Astrocyte of the hippocampus (primary cell): ENCODE data around the gene ADIPOQ.
"Not testable (repeated sequence)": the region's sequence is repeated elsewhere in the genome, so short reads cannot be mapped to it uniquely, and the experiment has no call there.

ENCODE experiments used
- DNase-seq: peaks from one replicate; pipeline ENCODE4 v3.0.0; 2011; ENCODE audit warnings: low read depth, low spot score

The ADIPOQ gene

DNA sequence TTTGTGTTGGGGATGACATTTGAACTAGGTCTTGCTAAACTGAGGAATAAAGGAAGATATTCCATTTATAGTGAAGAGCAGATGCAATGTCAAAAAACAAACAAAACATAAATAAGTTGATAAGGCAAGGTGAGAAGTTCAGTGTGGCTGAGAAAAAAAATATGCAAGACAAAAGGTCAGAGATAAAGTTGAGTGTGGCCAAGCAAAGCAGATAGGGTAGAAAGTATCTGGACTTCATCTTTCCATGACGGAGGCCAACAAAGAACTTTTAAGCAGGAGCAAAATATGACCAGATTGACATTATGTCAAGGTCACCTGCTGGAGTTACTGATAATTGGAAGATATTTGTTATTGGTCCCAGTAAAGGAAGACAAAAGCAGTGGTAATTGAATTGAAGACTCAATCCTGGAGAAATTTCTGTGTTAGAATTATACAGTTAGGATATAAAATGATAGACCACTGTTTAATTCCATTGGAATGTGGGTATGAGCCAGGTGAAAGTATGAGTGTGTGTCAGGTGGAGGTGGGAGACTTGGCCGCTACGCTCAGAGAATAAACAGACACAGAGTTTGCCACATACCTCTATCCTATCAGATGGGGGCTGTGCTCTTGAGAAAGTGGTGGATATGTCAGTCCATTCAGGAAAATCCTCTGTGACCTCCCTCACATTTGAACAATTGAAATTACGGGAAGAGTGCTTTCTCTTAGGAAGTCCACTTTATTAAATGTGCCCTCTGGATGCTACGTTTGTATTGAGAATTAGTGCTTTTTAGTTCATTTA is 28.1 kb downstream of the ADIPOQ start:
- DNase-seq: no peak

DNA sequence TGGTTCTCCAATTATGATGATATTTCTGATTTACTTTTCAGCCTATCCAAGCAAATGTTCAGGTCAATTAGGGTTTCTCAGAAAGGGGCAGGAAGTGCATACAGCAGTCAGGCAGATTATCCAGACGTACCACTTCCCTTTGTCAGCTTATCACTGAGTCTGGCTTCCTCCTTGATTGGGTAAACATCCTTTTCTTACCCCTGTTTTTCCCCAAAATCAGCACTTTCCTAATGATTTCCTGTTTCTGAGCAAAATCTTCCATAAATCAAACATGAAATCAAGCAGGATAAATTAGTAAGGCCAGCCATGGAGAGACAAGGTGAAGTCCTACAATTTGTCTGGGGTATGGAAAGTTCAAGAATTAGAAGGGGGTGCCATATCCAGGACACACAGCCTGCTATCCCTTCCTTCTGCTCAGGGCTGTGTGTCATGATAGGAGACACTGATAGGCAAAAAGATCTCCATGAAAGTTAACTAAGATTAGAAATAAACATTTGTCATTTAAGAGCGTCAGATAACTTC is 29.0 kb downstream of the ADIPOQ start:
- DNase-seq: no peak

DNA sequence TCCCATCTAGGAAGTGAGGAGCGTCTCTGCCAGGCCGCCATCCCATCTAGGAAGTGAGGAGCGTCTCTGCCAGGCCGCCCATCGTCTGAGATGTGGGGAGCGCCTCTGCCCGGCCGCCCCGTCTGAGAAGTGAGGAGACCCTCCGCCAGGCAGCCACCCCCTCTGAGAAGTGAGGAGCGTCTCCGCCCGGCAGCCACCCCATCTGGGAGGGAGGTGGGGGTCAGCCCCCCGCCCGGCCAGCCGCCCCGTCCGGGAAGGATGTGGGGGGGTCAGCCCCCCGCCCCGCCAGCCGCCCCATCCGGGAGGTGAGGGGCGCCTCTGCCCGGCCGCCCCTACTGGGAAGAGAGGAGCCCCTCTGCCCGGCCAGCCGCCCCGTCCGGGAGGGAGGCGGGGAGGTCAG is 31.3 kb downstream of the ADIPOQ start:
- DNase-seq: not testable (repeated sequence)

DNA sequence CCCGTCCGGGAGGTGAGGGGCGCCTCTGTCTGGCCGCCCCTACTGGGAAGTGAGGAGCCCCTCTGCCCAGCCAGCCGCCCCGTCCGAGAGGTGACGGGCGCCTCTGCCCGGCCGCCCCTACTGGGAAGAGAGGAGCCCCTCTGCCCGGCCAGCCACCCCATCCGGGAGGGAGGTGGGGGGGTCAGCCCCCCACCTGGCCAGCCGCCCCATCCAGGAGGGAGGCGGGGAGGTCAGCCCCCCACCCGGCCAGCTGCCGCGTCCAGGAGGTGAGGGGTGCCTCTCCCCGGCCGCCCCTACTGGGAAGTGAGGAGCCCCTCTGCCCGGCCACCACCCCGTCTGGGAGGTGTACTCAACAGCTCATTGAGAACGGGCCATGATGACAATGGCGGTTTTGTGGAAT is 31.7 kb downstream of the ADIPOQ start:
- not testable (repeated sequence) for DNase-seq

DNA sequence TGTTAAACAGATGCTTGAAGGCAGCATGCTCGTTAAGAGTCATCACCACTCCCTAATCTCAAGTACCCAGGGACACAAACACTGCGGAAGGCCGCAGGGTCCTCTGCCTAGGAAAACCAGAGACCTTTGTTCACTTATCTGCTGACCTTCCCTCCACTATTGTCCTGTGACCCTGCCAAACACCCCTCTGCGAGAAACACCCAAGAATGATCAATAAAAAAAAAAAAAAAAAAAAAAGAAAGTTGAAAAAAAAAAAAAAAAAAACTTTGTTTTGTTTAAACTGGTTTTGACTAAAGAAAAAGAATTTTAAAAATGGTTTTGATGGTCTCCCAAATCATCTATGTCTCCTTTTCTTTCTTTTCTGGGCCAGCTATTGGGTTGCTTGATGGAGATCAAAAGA is 32.3 kb downstream of the ADIPOQ start:
- DNase-seq: not testable (repeated sequence)

DNA sequence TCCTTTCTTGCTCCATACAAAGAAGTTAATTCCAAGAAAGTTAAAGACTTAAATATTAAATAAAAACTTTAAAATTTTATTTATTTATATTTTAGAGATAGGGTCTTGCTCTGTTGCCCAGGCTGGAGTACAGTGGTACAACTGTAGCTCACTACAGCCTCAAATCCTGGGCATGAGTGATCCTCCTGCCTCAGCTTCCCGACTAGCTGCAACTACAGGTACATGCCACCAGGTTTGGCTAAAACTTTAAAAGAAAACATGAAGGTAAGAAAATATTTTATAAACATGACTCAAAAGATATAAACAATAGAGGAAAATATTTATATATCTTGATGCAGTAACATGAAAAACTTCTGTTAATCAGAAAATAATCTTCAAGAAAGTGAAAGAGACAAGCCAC is 33.2 kb downstream of the ADIPOQ start:
- DNase-seq: no peak

DNA sequence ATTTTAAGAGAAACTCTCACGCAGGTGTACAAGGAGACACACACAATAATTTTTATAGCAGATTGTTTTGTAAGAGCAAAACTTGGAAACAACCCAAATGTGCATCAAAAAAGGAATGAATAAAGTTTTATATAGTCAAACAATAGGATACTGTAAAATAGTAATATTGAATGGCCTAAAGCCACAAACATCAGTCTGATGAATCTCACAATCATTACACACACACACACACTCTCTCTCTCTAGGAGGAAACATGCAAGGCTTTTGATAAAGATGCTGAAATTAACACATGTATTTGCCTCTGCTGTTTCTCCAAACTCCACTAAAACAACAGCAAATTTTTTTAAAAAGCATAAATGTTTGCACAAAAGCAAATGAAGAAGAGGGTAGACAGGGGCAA is 37.3 kb downstream of the ADIPOQ start:
- no peak for DNase-seq

DNA sequence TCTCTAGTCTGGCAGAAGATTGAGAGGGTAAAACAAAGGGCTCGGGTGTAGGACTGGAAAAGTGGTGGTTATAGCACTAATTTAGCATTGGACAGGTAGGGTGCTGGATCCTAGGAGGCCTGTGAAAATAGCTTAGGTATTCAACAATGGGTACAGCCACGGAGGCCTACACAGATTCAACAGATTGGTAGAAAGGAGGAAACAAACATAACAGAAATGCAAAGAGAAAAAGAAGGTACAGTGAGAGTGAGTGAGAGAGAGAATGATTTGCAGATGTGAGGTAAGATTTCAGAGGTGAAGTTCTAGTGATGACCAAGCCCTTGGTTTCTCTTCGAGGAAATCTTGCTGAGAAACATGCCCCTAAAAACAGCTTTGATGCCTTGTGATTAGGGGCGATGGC is 37.9 kb downstream of the ADIPOQ start:
- no peak for DNase-seq

DNA sequence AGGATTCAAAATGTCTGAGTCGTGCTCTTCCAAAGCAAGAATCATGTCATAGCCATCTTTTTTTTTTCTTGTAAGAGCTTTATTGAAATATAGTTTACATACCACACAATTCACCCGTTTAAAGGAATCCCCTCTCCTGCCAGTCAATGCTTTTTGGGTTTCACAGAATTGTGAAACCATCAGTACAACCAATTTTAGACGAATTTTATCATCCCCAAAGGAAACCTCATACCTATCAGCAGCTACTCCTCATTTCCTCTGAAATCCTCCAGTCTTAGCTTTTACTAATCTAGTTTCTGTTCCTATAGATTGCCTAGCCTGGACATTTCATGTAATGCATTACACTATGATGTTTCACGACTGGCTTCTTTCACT is 39.6 kb downstream of the ADIPOQ start:
- DNase-seq: no peak

DNA sequence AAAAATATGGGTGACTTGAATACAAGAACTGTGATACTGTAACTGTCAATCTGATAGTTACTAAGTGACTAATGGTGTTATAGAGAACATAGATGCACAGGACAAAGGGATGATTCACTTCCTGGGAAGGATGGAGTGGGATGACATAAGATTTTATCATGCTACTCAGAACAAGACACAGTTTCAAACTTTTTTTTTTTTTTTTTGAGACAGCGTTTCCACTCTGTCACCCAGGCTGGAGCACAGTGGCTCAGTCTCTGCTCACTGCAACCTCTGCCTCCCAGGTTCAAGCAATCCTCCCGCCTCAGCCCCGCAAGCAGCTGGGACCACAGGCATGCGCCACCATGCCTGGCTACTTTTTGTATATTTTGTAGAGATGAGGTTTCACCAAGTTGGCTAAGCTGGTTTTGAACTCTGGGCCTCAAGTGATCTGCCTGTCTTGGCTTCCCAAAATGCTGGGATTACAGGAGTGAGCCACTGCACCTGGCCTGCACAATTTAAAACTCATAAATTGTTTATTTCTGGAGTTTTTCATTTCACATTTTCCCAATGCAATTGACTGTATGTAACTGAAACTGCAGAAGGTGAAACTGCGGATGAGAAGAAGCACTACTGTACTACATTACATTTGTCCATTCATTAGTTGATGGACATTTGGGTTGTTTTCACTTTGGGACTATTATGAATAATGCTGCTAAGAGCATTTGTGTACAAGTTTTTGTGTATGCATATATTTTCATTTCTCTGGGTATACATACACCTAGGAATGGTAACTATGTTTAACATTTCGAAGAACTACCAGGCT is 40.6 kb downstream of the ADIPOQ start:
- DNase-seq: peak; percentile 38

DNA sequence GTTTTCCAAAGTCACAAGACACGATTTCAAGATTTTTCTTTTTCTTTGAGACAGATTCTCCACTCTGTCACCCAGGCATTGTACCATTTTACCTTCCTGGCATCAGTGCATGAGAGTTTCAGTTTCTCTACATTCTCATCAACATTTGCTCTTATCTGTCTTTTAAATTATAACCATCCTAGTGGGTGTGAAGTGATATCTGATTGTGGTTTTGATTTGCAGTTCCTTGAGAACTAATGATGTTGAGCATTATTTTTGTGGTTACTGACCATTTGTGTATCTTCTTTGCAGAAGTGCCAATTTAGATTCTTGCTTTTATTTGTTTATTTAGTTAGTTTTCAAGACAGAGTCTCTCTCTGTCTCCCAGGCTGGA is 41.2 kb downstream of the ADIPOQ start:
- no peak for DNase-seq

DNA sequence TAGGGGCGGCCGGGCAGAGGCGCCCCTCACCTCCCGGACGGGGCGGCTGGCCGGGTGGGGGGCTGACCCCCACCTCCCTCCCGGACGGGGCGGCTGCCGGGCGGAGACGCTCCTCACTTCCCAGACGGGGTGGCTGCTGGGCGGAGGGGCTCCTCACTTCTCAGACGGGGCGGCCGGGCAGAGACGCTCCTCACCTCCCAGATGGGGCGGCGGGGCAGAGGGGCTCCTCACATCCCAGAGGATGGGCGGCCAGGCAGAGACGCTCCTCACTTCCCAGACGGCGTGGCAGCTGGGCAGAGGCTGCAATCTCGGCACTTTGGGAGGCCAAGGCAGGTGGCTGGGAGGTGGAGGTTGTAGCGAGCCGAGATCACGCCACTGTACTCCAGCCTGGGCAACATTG is 42.4 kb downstream of the ADIPOQ start:
- not testable (repeated sequence) for DNase-seq

DNA sequence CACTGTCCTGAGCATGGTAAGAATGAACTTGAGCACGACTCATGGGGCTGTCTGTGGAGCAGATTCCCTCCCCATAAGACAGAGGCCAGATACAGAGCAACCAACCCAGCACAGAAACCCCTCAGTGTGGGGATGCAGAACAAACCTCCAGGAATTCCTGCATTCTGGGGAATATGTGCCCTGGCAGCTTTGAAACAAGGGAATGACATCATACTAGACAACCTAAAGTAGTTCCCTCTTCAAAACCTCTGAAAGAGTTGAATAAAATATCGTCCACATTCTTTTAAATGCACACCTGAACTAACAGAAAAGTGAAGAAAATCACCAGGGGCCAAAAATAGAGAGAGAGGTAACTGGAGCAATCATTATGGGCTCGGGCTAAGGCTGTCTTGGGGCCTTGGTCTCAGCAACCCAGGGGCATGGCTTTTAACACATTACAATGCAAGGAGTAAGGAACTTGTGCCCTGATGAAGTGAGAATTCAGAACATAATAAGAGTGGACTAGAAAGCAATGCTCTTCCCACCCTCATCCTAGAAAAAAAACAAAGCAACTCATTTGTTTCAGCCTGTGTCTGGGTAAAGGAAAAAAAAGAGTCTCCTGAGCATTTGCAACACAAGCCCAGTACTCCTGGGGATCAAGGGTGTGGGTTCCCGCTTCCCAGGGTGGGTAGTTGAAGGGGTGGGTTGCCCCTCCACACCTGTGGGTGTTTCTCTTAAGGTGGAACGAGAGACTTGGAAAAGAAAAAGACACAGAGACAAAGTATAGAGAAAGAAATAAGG is 43.9 kb downstream of the ADIPOQ start:
- DNase-seq: no peak

DNA sequence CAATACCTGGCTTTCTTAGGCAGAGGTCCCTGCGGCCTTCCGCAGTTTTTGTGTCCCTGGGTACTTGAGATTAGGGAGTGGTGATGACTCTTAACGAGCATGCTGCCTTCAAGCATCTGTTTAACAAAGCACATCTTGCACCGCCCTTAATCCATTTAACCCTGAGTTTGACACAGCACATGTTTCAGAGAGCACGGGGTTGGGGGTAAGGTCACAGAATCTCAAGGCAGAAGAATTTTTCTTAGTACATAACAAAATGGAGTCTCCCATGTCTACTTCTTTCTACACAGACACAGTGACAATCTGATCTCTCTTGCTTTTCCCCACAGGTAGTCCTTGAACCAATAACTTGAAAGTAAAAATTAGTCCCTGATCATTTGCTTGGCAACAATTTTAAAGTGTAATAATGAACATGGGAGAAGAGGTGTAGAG is 45.0 kb downstream of the ADIPOQ start:
- DNase-seq: not testable (repeated sequence)

DNA sequence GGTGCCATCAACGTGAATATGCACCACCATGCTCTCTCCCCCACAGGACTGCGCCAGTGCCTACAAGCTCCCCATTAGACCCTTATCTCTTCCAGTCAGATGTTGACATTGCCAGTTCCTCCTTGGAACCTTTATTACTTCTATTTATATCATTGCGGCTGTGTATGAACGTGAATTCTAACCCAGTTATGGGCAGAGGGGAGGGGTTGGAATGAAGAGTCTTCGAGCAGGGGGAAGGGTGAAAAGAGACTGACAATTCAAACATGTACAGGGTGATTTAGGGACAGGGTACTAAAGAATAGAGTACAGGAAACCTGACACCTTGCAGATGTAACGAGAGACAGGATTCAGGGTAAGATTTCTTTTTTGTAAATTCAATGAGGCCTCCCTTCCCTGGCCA is 46.1 kb downstream of the ADIPOQ start:
- DNase-seq: no peak

DNA sequence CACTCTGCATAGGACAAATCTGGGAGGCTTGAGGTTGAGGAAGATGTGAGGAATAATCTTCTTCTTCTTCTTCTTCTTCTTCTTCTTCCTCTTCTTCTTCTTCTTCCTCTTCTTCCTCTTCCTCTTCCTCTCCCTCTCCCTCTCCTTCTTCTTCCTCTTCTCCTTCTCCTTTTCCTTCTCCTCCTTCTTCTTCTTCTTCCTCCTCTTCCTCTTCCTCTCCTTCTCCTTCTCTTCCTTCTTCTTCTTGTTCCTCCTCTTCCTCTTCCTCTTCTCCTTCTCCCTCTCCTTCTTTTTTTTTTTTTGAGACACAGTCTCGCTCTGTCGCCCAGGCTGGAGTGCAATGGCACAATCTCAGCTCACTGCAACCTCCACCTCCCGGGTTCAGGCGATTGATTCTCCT is 47.2 kb downstream of the ADIPOQ start:
- not testable (repeated sequence) for DNase-seq

DNA sequence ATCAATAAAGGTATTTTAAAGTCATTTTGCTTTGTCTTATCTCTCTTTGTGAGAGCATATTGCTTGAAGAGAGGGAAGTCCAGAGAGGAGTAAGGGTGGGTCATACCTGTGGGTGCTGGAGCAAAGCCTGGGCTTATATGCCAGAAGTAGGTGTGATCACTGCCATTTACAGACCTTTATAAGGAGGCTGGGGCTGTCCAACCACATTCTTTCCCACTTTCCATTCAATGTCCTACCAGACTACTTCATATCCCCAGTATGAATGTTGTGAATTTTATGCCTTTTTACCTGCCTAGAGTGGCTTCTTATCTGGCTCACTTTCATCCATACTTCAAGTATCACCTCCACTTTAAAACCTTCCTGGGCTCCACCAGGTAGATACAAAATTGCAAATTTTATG is 48.4 kb downstream of the ADIPOQ start:
- DNase-seq: no peak

DNA sequence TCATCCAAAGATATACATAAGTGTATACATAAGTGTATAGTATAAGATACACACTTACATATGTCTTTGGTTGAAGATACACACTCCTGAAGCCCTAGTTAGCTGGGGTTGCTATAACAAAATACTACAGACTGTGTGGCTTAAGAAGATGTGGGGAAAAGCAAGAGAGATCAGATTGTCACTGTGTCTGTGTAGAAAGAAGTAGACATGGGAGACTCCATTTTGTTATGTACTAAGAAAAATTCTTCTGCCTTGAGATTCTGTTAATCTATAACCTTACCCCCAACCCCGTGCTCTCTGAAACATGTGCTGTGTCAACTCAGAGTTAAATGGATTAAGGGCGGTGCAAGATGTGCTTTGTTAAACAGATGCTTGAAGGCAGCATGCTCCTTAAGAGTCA is 50.6 kb downstream of the ADIPOQ start:
- DNase-seq: not testable (repeated sequence)

DNA sequence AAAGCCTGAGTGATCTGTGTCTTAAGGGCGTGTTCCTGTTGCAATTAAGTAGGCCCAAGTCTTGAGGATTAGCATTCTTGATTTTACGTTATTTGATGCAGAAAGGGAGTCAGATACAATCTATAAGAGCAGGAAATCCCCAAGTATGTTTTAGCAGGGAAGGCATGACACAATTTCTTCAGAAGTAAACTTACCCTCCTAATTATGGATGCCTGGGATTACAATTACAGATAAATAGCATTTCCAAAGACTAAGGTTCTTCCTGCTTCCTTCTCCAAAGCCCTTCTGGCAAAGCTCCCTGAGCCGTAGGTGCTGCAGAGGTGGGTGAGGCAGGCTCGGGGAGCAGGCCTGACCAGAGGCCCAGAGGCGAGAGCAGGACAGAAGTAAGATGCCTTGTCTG is 52.9 kb downstream of the ADIPOQ start:
- no peak for DNase-seq

DNA sequence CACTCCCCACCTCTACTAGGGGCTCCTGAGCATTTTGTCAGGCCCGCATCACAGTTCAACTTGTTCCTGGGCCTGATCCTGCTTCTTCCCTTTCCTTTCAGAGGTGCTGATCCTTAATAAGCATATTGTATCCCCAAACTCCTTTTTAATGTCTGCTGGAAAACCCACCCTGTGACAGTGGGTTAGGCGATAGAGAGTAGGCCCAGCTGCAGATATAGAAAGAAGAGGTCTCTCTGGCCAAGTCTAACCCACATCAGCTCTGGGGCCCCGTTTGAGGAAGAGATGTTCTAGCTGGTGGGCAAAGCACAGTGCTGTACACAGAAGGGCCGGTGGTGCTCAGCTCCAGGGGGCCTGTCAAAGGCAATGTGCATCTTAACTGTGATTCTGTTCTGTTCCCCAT is 53.5 kb downstream of the ADIPOQ start:
- no peak for DNase-seq

DNA sequence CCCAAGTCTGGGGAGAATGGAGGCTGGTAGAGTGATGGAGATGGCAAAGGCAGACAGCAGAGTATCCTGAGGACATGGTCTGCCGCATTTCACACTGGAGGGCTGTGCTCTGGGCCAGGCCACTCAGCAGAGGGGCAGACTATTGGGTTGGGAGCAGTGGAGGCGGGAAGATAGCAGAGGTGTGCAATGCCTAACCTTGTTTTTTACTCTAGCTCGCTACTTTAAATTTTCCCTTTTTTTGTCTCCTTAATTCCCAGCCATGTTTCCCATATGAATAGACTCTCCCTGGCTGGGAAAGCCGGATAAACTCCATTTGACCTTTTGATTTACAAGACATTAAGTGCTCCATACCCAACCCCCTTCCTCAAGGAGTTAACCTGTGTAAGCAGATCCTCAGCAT is 54.4 kb downstream of the ADIPOQ start:
- DNase-seq: no peak

DNA sequence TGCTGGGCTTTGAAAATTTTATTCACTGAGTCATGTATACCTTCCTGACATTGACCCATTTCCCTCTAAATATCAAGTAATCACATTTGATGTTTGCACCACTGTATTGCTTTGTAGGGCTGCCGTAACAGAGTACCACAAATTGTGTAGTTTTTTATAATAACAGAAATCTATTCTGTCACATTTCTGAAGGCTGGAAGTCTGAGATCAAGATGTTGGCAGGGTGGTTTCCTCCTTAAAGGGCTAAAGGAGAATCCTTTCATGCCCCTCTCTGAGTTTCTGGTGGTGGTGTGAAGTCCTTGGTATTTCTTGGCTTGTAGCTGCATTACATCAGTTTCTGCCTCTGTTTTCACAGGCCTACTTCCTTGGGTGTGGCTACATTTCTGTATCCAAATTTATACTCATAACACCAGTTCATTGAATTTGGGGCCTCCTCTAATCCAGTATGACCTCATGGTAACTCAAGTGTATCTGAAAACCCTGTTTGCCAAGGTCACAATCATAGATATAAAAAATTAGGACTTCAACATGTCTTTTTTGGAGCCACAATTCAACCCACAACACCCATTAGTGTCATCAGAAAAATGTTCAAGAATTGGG is 58.7 kb downstream of the ADIPOQ start:
- no peak for DNase-seq
